ENCODE results near the gene CHST9.
"Not testable (repeated sequence)": the region's sequence is repeated elsewhere in the genome, so short reads cannot be mapped to it uniquely, and the experiment has no call there.

CHST9 gene

GRCh38 chr18:27171993-27172392 lies 13.1 kb downstream of the CHST9 start:
- no peak overlapping the region for H3K4me3 ChIP-seq (replicated peaks; ENCODE audit: low read depth, low read length)
- DNase-seq (ENCODE audit: extremely low read depth, low read depth): no peak
- TF ChIP-seq CTCF (IDR thresholded peaks at IDR 0.05; ENCODE audit: low read depth, low read length, missing control alignments): no peak

DNA sequence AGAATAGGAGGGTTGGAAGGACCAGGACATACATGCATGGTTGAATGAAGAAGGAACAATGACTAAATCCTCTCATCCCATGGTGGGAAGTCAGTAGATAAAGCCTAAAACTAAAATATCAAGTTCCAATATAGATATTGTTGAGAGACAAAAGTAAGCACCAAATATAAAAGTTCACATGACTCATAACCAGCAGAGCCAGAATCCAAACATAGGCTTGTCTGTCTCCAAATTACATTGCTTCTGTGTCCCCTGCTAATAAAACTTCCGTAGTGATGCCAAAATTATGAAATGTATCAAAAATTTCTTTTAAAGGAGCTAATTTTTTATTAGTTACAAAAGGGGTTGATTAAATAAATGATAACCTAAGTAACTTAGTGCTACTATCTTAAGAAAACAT lies 19.7 kb downstream of the CHST9 start:
- H3K4me3 ChIP-seq (replicated peaks; ENCODE audit: low read depth, low read length): no peak overlapping the region
- no peak for DNase-seq (ENCODE audit: extremely low read depth, low read depth)
- no peak for TF ChIP-seq CTCF (IDR thresholded peaks at IDR 0.05; ENCODE audit: low read depth, low read length, missing control alignments)

GRCh38 chr18:27164905-27165304 lies 20.2 kb downstream of the CHST9 start:
- no peak overlapping the region for H3K4me3 ChIP-seq (replicated peaks; ENCODE audit: low read depth, low read length)
- no peak for TF ChIP-seq CTCF (IDR thresholded peaks at IDR 0.05; ENCODE audit: low read depth, low read length, missing control alignments)
- DNase-seq (ENCODE audit: extremely low read depth, low read depth): no peak

DNA sequence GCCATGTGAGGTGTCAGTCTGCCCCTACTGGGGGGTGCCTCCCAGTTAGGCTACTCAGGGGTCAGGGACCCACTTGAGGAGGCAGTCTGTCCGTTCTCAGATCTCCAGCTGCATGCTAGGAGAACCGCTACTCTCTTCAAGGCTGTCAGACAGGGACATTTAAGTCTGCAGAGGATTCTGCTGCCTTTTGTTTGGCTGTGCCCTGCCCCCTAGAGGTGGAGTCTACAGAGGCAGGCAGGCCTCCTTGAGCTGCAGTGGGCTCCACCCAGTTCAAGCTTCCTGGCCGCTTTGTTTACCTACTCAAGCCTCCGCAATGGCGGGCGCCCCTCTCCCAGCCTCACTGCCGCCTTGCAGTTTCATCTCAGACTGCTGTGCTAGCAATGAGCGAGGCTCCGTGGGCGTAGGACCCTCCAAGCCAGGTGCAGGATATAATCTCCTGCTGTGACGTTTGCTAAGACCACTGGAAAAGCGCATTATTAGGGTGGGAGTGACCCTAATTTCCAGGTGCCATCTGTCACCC lies 21.9 kb downstream of the CHST9 start:
- not testable (repeated sequence) for DNase-seq (ENCODE audit: extremely low read depth, low read depth); H3K4me3 ChIP-seq (replicated peaks; ENCODE audit: low read depth, low read length)

DNA sequence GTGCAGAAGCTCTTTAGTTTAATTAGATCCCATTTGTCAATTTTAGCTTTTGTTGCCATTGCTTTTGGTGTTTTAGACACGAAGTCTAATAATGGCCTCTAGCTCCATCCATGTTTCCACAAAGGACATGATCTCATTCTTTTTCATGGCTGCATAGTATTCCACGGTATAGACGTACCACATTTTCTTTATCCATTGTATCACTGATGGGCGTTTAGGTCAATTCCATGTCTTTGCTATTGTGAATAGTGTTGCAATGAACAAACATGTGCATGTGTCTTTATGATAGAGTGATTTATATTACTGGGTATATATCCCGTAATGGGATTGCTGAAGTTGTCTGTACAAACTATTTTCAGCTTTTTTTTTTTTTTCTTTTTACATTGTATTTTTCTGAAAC lies 35.9 kb downstream of the CHST9 start:
- not testable (repeated sequence) for DNase-seq (ENCODE audit: extremely low read depth, low read depth); H3K4me3 ChIP-seq (replicated peaks; ENCODE audit: low read depth, low read length)

DNA sequence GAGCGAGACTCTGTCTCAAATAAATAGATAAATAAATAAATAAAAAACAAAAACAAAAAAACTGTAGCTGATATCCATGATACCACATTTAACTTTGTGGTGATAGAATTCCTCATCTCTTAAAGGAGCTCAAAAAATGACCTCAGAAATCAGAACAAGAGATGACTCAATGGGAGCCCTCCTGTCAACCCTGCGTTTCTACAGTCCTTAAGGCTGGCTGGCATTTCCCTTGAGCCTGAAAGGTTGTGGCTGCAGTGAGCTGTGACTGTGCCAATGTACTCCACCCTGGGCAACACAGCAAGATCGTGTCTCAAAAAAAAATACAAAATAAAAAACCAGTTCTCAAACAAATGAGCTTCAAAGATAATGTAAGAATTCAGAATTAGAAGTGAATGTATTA lies 40.4 kb downstream of the CHST9 start:
- no peak overlapping the region for H3K4me3 ChIP-seq (replicated peaks; ENCODE audit: low read depth, low read length)
- DNase-seq (ENCODE audit: extremely low read depth, low read depth): no peak
- no peak for TF ChIP-seq CTCF (IDR thresholded peaks at IDR 0.05; ENCODE audit: low read depth, low read length, missing control alignments)

- no peak for TF ChIP-seq CTCF (IDR thresholded peaks at IDR 0.05; ENCODE audit: low read depth, low read length, missing control alignments)
- H3K4me3 ChIP-seq (replicated peaks; ENCODE audit: low read depth, low read length): no peak overlapping the region
- no peak for DNase-seq (ENCODE audit: extremely low read depth, low read depth)
Observed at GRCh38 chr18:27143580-27144287, 41.4 kb downstream of the CHST9 start.

GRCh38 chr18:27142891-27143290 lies 42.2 kb downstream of the CHST9 start:
- TF ChIP-seq CTCF (IDR thresholded peaks at IDR 0.05; ENCODE audit: low read depth, low read length, missing control alignments): no peak
- no peak for DNase-seq (ENCODE audit: extremely low read depth, low read depth)
- no peak overlapping the region for H3K4me3 ChIP-seq (replicated peaks; ENCODE audit: low read depth, low read length)

All from HFF-Myc (cell line).